SHP77 treated with DMSO at 0.1 percent for 48 hours (cell line): ENCODE measurements around the gene COMMD2.

Experiments
- DNase-seq: peaks from one replicate; lab custom pipeline; 2025; lab: John Stamatoyannopoulos, UW

COMMD2 gene

DNA sequence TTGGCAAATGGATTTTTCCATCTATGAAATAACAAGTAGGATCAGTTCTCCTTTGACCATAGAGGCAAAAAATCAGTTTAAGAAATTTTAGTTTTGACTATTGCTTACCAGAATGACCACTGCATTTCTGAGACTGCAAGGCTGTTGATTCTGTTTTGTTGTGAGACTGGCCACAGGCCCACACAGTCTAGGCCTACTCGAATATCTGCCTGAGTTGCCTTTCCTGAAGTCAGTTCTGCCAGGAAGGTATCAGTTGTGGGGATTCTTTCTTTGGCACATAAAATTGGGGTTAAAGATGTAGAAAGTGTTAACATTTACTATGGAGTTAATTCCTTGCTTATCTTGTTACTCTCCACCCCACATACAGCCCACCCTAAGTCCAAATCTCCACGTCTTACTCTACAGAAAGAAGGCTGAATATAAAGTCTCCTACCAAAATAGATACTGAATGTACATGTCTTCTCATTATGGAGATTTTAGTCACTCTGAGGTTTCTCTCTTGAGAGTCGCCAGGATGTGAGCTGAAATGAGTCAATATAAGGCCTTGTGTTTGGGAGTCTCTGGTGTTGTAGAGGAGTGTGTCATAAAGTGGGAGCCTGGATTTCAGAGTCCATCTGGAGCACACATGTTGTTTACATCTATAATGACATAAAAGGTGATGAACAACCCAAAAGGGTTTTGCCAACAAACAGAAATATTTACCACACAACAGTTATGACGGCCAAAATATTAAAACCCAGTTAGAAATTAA, 49.4 kb downstream of the COMMD2 start:
- no peak for DNase-seq

DNA sequence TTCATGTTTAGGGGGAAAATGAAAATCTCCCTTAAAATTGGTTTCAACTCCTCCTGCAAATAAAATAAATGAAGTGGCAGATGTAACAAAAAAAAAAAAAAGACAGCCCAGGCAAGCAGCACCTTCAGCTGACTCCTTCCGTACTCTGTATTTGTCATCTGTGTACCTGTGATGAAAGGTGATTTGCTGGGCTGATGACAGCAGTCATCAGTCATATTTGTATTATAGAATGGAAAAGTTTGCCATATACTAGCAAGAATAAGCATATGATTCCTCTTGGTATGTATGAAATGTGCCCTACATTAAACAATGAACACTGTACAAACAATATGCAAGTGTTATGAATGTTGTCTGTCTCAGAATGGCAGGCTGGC, 50.3 kb downstream of the COMMD2 start:
- no peak for DNase-seq

DNA sequence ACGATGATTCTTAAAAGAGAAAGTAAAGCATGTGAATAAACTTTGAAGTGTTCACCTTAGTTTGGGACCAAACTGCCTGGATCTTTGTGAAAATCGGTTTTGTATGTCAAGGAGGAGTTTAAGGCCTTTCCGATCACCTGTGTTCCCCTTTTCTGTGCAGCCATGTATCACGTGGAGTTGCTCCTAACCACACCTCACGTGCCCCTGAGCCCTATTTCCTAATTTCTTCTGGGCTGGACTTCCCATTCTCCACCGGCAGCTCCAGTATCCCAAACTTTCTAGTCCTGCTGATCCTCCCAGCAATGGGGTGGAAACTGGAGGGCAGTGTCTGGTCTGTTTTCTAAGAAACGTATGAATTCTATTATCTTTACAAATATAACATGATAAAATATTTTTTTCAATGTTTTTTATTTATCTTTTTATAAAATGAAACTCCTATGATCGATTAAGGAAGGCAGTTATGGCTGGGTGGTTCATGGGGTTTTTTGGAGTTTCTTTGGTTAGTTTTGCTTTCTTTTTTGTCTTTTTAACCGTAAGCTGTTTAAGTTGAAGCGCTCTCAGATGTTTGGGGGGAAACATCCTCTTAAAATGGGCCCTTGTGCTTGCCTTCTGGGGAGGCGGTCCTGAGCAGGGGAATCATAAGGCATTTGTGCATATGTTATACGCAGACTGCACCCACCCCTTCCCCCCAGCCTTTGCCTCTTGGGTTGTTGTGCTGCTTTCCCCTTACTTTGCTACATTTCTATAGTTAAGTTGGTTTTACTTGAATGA, 50.9 kb downstream of the COMMD2 start:
- DNase-seq = no peak
